HepG2 (cell line): Measurements from ENCODE around the gene SMIM44. TPM values are rescaled to one million over a fixed set of nuclear protein-coding genes. Genes with fewer than 3 reads are reported as not detected.

Experiments used
- ADNP ChIP-seq: sonication (generic); formaldehyde crosslinking; IDR thresholded peaks from 2 replicates; pipeline ENCODE4 v1.4.0; 2020; ENCODE audit warnings: missing genetic modification reagents
- CC2D1A ChIP-seq: sonication (generic); formaldehyde crosslinking; IDR thresholded peaks from 2 replicates; pipeline ENCODE4 v1.8.1; 2023; ENCODE audit warnings: mild to moderate bottlenecking, missing genetic modification reagents
- CHD2 ChIP-seq: IDR thresholded peaks from 2 replicates; pipeline ENCODE4 v1.6.1; 2011; ENCODE audit warnings: low read depth, low read length, improper control_type of control experiment
- GFI1 ChIP-seq: sonication (generic); formaldehyde crosslinking; IDR thresholded peaks from 2 replicates; pipeline ENCODE4 v1.5.0; 2020; ENCODE audit warnings: missing genetic modification reagents, mild to moderate bottlenecking, borderline replicate concordance
- JDP2 ChIP-seq: sonication (generic); formaldehyde crosslinking; IDR thresholded peaks from 2 replicates; pipeline ENCODE4 v1.8.1; 2022; ENCODE audit warnings: missing genetic modification reagents, borderline replicate concordance
- POGZ ChIP-seq: sonication (generic); formaldehyde crosslinking; IDR thresholded peaks from 2 replicates; pipeline ENCODE4 v1.4.0; 2020; ENCODE audit warnings: mild to moderate bottlenecking, missing genetic modification reagents
- PTBP1 ChIP-seq: fragments of 200-400 bp; formaldehyde crosslinking; IDR thresholded peaks from 2 replicates; pipeline ENCODE4 v1.6.1; 2018; ENCODE audit warnings: low read length, low read depth; ENCODE audit not compliant: poor library complexity, severe bottlenecking
- ZBTB4 ChIP-seq: sonication (generic); formaldehyde crosslinking; IDR thresholded peaks from 2 replicates; pipeline ENCODE4 v1.4.0; 2020; ENCODE audit warnings: missing genetic modification reagents, mild to moderate bottlenecking, borderline replicate concordance
- ZBTB7A ChIP-seq: sonication (generic); formaldehyde crosslinking; IDR thresholded peaks from 2 replicates; pipeline ENCODE4 v1.8.0; 2022; ENCODE audit warnings: mild to moderate bottlenecking, missing genetic modification reagents
- ZEB1 ChIP-seq: IDR thresholded peaks from 2 replicates; pipeline ENCODE4 v1.6.1; 2012; ENCODE audit warnings: mild to moderate bottlenecking, low read depth, inconsistent platforms; ENCODE audit not compliant: insufficient replicate concordance
- ZKSCAN8 ChIP-seq: IDR thresholded peaks from 2 replicates; pipeline ENCODE4 v1.6.1; 2016; ENCODE audit warnings: borderline replicate concordance, missing genetic modification reagents, missing compliant biosample characterization
- ZNF326 ChIP-seq: sonication (generic); formaldehyde crosslinking; IDR thresholded peaks from 2 replicates; pipeline ENCODE4 v1.4.0; 2020; ENCODE audit warnings: missing genetic modification reagents, borderline replicate concordance
- polyA plus RNA-seq, 8 experiments: library from polyadenylated mRNA; depleted of rRNA in 3 of 8; stranded (reverse) in 7 of 8; unstranded in 1 of 8; fragments of >200 nt; fragmentation: Illumina TruSeq in 4 of 8; extraction: Trizol in 4 of 8; gene quantifications; 2 replicates each; pipeline versions ENCODE4 v1.2.1 to v1.2.3, GENCODE V29; 2011 to 2016; ENCODE audit warnings: low read depth in 4 of 8, missing spikeins in 1 of 8, mixed read lengths in 1 of 8; ENCODE audit not compliant: insufficient read depth in 1 of 8
- total RNA-seq, 5 experiments: library from RNA; depleted of rRNA; stranded (reverse); fragments of >200 nt; fragmentation: Illumina TruSeq; extraction: Trizol; gene quantifications; 2 replicates each; pipeline ENCODE4 v1.2.3, GENCODE V29; 2016; ENCODE audit warnings: low read depth in 1 of 5
- TF ChIP-seq, protein P1 (sequence below): IDR thresholded peaks from 2 replicates; pipeline ENCODE4 v1.6.1; 2018; ENCODE audit warnings: missing genetic modification reagents
- TF ChIP-seq, protein P2 (sequence below): sonication (generic); formaldehyde crosslinking; IDR thresholded peaks from 2 replicates; pipeline ENCODE4 v1.4.0; 2020; ENCODE audit warnings: missing genetic modification reagents
- TF ChIP-seq, protein P3 (sequence below): sonication (generic); formaldehyde crosslinking; IDR thresholded peaks from 2 replicates; pipeline ENCODE4 v1.9.0; 2021; ENCODE audit warnings: missing genetic modification reagents, borderline replicate concordance

Gene SMIM44
- total and polyA plus RNA-seq, 2 of the 13 experiments (the other 11 are each of a cell fraction or from before 2014, with no cell fraction given) = not detected

DNA sequence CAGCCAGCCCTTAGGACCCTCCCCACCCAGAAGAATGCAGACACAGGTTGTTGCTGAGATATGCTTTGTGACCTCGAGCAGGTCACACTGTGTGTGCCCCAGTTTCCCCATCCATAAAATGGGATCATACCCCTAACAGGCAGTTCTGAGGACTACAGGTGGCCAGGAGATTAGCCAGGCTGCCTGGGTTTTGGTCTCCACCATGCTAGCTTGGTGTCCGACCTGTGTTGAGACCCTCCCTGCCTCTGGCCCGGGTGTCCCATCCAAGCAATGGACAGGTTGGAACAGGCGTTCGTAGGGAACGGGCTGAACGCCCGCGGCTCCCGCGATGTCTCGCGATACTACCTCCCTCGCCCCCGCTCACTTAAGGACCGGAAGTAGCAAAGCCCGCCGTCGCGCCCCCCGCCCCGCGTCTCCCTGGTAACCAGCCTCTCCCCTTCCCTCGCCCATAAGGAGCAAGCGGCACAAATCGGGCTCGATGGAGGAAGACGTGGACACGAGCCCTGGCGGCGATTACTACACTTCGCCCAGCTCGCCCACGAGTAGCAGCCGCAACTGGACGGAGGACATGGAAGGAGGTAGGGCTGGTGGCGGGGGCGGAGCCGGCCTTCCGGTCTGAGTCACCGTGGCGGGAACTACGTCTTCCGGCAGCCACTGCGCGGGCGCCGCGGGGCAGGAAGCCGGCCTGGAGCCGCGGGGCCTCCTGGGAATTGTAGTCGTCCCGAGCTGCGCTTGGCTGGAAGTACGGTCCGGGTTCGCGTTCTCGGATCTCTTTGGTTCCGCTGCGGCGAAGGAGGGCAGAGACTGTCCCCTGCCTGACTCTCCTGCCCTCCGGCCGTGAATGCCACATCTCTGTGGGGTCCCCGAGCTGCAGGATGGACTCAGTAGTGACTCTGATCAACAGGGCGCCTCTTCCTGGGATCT, 48.3 kb downstream of the SMIM44 start (continued):
- peak; percentile 89 for TF ChIP-seq CHD2
- TF ChIP-seq PTBP1 = no peak
- no peak for TF ChIP-seq ADNP
- TF ChIP-seq ZEB1 = no peak
- peak; percentile 30; the same call in 1 of the 2 replicates for TF ChIP-seq ZKSCAN8 (CRISPR knock-in tag)
- TF ChIP-seq, protein P1, sequence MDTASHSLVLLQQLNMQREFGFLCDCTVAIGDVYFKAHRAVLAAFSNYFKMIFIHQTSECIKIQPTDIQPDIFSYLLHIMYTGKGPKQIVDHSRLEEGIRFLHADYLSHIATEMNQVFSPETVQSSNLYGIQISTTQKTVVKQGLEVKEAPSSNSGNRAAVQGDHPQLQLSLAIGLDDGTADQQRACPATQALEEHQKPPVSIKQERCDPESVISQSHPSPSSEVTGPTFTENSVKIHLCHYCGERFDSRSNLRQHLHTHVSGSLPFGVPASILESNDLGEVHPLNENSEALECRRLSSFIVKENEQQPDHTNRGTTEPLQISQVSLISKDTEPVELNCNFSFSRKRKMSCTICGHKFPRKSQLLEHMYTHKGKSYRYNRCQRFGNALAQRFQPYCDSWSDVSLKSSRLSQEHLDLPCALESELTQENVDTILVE (CRISPR knock-in tag) = peak; percentile 33; the same call in 1 of the 2 replicates
- no peak for TF ChIP-seq GFI1 (CRISPR knock-in tag)
- TF ChIP-seq, protein P2, sequence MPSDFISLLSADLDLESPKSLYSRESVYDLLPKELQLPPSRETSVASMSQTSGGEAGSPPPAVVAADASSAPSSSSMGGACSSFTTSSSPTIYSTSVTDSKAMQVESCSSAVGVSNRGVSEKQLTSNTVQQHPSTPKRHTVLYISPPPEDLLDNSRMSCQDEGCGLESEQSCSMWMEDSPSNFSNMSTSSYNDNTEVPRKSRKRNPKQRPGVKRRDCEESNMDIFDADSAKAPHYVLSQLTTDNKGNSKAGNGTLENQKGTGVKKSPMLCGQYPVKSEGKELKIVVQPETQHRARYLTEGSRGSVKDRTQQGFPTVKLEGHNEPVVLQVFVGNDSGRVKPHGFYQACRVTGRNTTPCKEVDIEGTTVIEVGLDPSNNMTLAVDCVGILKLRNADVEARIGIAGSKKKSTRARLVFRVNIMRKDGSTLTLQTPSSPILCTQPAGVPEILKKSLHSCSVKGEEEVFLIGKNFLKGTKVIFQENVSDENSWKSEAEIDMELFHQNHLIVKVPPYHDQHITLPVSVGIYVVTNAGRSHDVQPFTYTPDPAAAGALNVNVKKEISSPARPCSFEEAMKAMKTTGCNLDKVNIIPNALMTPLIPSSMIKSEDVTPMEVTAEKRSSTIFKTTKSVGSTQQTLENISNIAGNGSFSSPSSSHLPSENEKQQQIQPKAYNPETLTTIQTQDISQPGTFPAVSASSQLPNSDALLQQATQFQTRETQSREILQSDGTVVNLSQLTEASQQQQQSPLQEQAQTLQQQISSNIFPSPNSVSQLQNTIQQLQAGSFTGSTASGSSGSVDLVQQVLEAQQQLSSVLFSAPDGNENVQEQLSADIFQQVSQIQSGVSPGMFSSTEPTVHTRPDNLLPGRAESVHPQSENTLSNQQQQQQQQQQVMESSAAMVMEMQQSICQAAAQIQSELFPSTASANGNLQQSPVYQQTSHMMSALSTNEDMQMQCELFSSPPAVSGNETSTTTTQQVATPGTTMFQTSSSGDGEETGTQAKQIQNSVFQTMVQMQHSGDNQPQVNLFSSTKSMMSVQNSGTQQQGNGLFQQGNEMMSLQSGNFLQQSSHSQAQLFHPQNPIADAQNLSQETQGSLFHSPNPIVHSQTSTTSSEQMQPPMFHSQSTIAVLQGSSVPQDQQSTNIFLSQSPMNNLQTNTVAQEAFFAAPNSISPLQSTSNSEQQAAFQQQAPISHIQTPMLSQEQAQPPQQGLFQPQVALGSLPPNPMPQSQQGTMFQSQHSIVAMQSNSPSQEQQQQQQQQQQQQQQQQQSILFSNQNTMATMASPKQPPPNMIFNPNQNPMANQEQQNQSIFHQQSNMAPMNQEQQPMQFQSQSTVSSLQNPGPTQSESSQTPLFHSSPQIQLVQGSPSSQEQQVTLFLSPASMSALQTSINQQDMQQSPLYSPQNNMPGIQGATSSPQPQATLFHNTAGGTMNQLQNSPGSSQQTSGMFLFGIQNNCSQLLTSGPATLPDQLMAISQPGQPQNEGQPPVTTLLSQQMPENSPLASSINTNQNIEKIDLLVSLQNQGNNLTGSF (CRISPR knock-in tag) = no peak
- TF ChIP-seq CC2D1A = no peak
- TF ChIP-seq ZBTB7A = no peak
- TF ChIP-seq ZBTB4 (CRISPR knock-in tag) = no peak
- peak; percentile 67 for TF ChIP-seq POGZ (CRISPR knock-in tag)
- TF ChIP-seq, protein P3, sequence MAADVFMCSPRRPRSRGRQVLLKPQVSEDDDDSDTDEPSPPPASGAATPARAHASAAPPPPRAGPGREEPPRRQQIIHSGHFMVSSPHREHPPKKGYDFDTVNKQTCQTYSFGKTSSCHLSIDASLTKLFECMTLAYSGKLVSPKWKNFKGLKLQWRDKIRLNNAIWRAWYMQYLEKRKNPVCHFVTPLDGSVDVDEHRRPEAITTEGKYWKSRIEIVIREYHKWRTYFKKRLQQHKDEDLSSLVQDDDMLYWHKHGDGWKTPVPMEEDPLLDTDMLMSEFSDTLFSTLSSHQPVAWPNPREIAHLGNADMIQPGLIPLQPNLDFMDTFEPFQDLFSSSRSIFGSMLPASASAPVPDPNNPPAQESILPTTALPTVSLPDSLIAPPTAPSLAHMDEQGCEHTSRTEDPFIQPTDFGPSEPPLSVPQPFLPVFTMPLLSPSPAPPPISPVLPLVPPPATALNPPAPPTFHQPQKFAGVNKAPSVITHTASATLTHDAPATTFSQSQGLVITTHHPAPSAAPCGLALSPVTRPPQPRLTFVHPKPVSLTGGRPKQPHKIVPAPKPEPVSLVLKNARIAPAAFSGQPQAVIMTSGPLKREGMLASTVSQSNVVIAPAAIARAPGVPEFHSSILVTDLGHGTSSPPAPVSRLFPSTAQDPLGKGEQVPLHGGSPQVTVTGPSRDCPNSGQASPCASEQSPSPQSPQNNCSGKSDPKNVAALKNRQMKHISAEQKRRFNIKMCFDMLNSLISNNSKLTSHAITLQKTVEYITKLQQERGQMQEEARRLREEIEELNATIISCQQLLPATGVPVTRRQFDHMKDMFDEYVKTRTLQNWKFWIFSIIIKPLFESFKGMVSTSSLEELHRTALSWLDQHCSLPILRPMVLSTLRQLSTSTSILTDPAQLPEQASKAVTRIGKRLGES (CRISPR knock-in tag) = no peak
- no peak for TF ChIP-seq ZNF326 (CRISPR knock-in tag)
- TF ChIP-seq JDP2 (CRISPR knock-in tag) = no peak
